ENCODE results near the gene FOXB2.

DNA sequence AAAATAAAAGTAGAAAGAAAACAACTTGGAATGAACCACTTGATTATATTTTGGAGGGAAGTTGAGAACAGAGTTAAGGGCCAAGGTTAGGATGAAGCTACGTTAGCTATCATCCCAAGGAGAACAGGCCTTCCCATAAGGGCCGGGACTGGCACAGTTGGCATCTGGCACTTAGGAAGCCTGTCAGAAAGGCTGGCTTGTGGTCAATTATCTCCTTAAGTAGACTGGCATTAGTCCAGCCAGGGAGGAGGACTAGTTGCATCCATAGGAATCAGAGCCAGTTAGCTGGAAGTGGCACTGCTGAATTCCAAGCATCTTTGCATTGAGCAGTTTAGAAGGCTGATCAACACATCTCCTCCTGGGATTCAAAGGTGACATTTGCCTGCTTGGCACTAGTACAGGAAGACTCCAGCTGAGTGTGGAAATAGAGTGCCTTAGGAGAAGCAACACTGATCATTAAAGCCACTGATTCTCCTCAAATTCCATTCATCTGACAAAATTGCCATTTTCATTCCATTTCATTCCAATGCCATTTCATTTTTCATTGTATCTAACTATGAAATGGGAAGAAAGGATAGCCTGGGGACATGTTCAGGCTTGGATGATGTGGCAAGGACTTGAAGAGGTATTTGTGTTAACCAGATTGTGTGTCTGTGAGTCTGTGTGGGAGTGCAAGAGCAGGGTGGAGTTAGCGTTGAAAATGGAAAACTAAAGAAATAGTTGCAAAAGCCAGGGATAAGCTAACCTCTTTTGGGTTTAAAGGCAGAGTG is 5.5 kb downstream of the FOXB2 start:
- TF ChIP-seq, protein P1, sequence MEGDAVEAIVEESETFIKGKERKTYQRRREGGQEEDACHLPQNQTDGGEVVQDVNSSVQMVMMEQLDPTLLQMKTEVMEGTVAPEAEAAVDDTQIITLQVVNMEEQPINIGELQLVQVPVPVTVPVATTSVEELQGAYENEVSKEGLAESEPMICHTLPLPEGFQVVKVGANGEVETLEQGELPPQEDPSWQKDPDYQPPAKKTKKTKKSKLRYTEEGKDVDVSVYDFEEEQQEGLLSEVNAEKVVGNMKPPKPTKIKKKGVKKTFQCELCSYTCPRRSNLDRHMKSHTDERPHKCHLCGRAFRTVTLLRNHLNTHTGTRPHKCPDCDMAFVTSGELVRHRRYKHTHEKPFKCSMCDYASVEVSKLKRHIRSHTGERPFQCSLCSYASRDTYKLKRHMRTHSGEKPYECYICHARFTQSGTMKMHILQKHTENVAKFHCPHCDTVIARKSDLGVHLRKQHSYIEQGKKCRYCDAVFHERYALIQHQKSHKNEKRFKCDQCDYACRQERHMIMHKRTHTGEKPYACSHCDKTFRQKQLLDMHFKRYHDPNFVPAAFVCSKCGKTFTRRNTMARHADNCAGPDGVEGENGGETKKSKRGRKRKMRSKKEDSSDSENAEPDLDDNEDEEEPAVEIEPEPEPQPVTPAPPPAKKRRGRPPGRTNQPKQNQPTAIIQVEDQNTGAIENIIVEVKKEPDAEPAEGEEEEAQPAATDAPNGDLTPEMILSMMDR (IDR thresholded peaks at IDR 0.05) = no peak
- TF ChIP-seq EZH2 (IDR thresholded peaks at IDR 0.05) (no peak), EZH2phosphoT487 (IDR thresholded peaks at IDR 0.05) (no peak)
